ENCODE data around the gene GDF3.

GDF3 gene

GRCh38 chr12:7716381-7716780 lies 20.8 kb upstream of the GDF3 start:
- DNase-seq (ENCODE audit: low read depth), result no peak
- no peak overlapping the region for H3K4me3 ChIP-seq (ENCODE audit: low read depth, low read length)
- TF ChIP-seq CTCF (IDR thresholded peaks at IDR 0.05; ENCODE audit: control insufficient read depth, extremely low read depth, insufficient read depth), result peak; percentile 49

- no peak overlapping the region for H3K4me3 ChIP-seq (ENCODE audit: low read depth, low read length)
- TF ChIP-seq CTCF (IDR thresholded peaks at IDR 0.05; ENCODE audit: control insufficient read depth, extremely low read depth, insufficient read depth), result no peak
- no peak for DNase-seq (ENCODE audit: low read depth)
Observed at GRCh38 chr12:7712841-7713442, 17.4 kb upstream of the GDF3 start.

- DNase-seq (ENCODE audit: low read depth), result no peak
- no peak for TF ChIP-seq CTCF (IDR thresholded peaks at IDR 0.05; ENCODE audit: control insufficient read depth, extremely low read depth, insufficient read depth)
- no peak within 1 kb of the TSS for H3K4me3 ChIP-seq (ENCODE audit: low read depth, low read length)
Observed at GRCh38 chr12:7711133-7711532, 15.6 kb upstream of the GDF3 start, which contains the start of gene DPPA3. Gene DPPA3, plus strand, starts transcription at chr12:7711433. Its CDS starts 138 bp downstream, at chr12:7711571.

GRCh38 chr12:7709969-7710675 lies 14.5 kb upstream of the GDF3 start:
- no peak overlapping the region for H3K4me3 ChIP-seq (ENCODE audit: low read depth, low read length)
- no peak for DNase-seq (ENCODE audit: low read depth)
- TF ChIP-seq CTCF (IDR thresholded peaks at IDR 0.05; ENCODE audit: control insufficient read depth, extremely low read depth, insufficient read depth), result no peak

- no peak for TF ChIP-seq CTCF (IDR thresholded peaks at IDR 0.05; ENCODE audit: control insufficient read depth, extremely low read depth, insufficient read depth)
- H3K4me3 ChIP-seq (ENCODE audit: low read depth, low read length), result no peak overlapping the region
- DNase-seq (ENCODE audit: low read depth), result no peak
Observed at GRCh38 chr12:7705846-7706245, 10.3 kb upstream of the GDF3 start.

- no peak for TF ChIP-seq CTCF (IDR thresholded peaks at IDR 0.05; ENCODE audit: control insufficient read depth, extremely low read depth, insufficient read depth)
- H3K4me3 ChIP-seq (ENCODE audit: low read depth, low read length), result no peak overlapping the region
- DNase-seq (ENCODE audit: low read depth), result no peak
Observed at GRCh38 chr12:7695237-7695560, 376 bp downstream of the GDF3 start.

Data from LNCaP clone FGC (cell line).